VCaP (cell line): ENCODE results near the gene UBE2I.

Source experiments
- H3K27ac ChIP-seq: fragments of 450-650 bp; 2 replicates; pipeline ENCODE4 v1.5.1; 2017
- TF ChIP-seq, protein P1 (sequence below): fragments of 450-650 bp; conservative IDR thresholded peaks from 2 replicates; pipeline ENCODE4 v1.5.1; 2017; ENCODE audit warnings: mild to moderate bottlenecking, moderate library complexity

UBE2I gene

GRCh38 chr16:1375741-1376410, 66.4 kb downstream of the UBE2I start:
- H3K27ac ChIP-seq = no peak overlapping the region
- TF ChIP-seq, protein P1, sequence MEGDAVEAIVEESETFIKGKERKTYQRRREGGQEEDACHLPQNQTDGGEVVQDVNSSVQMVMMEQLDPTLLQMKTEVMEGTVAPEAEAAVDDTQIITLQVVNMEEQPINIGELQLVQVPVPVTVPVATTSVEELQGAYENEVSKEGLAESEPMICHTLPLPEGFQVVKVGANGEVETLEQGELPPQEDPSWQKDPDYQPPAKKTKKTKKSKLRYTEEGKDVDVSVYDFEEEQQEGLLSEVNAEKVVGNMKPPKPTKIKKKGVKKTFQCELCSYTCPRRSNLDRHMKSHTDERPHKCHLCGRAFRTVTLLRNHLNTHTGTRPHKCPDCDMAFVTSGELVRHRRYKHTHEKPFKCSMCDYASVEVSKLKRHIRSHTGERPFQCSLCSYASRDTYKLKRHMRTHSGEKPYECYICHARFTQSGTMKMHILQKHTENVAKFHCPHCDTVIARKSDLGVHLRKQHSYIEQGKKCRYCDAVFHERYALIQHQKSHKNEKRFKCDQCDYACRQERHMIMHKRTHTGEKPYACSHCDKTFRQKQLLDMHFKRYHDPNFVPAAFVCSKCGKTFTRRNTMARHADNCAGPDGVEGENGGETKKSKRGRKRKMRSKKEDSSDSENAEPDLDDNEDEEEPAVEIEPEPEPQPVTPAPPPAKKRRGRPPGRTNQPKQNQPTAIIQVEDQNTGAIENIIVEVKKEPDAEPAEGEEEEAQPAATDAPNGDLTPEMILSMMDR = no peak
